Fibroblast of skin of right quadriceps (primary cell): ENCODE measurements around the gene FOXC1.
A peak's percentile ranks its signal among the peaks of the same experiment; 100 is the strongest.

Experiments used
- DNase-seq: peaks from one replicate; pipeline ENCODE4 v3.0.0-alpha.2; 2013

The FOXC1 gene

GRCh38 chr6:1612974-1613306, 3.2 kb downstream of the FOXC1 start:
- DNase-seq: peak; percentile 71

GRCh38 chr6:1613346-1613687, 3.6 kb downstream of the FOXC1 start:
- DNase-seq: no peak

- no peak for DNase-seq
Observed at GRCh38 chr6:1613688-1614447, 4.2 kb downstream of the FOXC1 start.

GRCh38 chr6:1614448-1615150, 4.9 kb downstream of the FOXC1 start:
- DNase-seq: no peak

GRCh38 chr6:1615151-1615852, 5.6 kb downstream of the FOXC1 start:
- no peak for DNase-seq

GRCh38 chr6:1615853-1616420, 6.2 kb downstream of the FOXC1 start:
- no peak for DNase-seq

GRCh38 chr6:1616701-1617463, 7.2 kb downstream of the FOXC1 start:
- no peak for DNase-seq

- no peak for DNase-seq
Observed at GRCh38 chr6:1617466-1618310, 8.0 kb downstream of the FOXC1 start.

- no peak for DNase-seq
Observed at GRCh38 chr6:1618311-1619097, 8.8 kb downstream of the FOXC1 start.

GRCh38 chr6:1619098-1619672, 9.5 kb downstream of the FOXC1 start:
- no peak for DNase-seq

GRCh38 chr6:1619673-1620503, 10.2 kb downstream of the FOXC1 start:
- DNase-seq: no peak

- DNase-seq: no peak
Observed at GRCh38 chr6:1620504-1621069, 10.9 kb downstream of the FOXC1 start.

GRCh38 chr6:1621070-1621701, 11.5 kb downstream of the FOXC1 start:
- no peak for DNase-seq

- DNase-seq: peak; percentile 48
Observed at GRCh38 chr6:1622220-1622850, 12.6 kb downstream of the FOXC1 start.

- no peak for DNase-seq
Observed at GRCh38 chr6:1622851-1623768, 13.4 kb downstream of the FOXC1 start.

- no peak for DNase-seq
Observed at GRCh38 chr6:1623769-1624057, 14.0 kb downstream of the FOXC1 start.

GRCh38 chr6:1624058-1624850, 14.5 kb downstream of the FOXC1 start:
- no peak for DNase-seq
